HG03342 (cell line): ENCODE data around the gene ZNF862.
"Not testable (repeated sequence)": the region's sequence is repeated elsewhere in the genome, so short reads cannot be mapped to it uniquely, and the experiment has no call there.

Source experiments
- ATAC-seq: cut with Tn5 transposase; IDR thresholded peaks from one replicate; pipeline ENCODE4 v1.9.1; 2021; ENCODE audit warnings: mild to moderate bottlenecking, moderate library complexity; ENCODE audit not compliant: unreplicated experiment

ZNF862 gene

DNA sequence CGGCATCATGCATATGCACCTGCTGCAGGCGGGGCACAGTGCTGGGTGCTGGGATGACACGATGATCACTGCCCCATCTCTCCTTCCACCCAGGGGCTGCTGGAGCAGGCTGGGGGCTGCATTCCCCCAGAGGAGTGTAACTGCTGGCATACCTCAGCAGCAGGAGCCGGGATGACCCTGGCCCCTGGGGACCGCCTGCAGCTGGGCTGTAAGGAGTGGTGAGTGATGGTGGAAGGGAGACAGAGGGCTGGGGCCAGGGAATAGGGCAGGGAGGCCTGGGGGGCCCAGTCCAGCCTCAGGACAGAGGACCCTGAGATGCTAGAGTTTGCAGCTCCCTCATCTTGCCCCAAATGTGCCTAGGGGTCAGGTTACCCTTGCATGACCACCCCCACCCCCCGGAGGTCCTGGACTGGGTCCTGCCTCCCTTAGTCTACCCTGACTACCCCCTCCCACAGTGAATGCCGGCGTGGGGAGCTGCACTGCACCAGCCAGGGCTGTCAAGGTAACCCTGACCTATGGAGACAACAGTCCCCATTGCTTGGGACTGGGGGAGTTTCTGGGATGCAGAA is 14.5 kb upstream of the ZNF862 start:
- no peak for ATAC-seq

GRCh38 chr7:149824301-149824741 is 13.9 kb upstream of the ZNF862 start:
- no peak for ATAC-seq

DNA sequence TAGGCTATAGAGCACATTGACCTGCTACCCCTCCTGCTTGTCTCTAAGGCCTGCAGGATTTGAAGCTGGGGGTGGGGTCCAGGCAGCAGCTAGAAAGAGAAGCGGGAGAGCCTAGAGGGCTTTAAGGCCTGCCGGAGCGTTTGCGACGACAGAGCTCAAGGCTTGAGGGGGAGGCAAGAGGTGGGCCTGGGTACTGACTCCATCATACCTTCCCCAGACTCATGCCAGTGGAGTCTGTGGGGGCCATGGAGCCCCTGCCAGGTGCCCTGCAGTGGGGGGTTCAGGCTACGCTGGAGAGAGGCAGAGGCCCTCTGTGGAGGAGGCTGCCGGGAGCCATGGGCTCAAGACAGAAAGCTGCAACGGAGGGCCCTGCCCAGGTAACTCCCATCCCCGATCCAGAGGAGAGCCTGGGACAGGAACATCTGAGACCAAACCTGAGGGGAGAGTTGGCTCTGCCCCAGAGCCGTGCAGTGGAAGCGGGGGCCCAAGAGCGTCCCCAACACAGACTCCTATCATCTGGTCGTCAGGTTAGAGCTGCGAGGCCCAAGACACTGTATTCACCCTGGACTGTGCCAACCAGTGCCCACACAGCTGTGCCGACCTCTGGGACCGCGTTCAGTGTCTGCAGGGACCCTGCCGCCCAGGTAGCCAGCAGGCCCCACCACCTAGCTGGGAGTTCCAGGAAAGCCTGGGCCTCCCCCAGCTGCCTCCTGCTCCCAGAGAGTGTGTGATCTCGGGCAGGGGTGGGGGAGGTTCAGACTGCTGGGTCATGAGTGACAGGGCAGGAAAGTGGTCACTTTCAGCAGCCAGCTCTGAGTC is 13.2 kb upstream of the ZNF862 start:
- ATAC-seq = no peak

- no peak for ATAC-seq
Observed at GRCh38 chr7:149825567-149826343, 12.4 kb upstream of the ZNF862 start.

DNA sequence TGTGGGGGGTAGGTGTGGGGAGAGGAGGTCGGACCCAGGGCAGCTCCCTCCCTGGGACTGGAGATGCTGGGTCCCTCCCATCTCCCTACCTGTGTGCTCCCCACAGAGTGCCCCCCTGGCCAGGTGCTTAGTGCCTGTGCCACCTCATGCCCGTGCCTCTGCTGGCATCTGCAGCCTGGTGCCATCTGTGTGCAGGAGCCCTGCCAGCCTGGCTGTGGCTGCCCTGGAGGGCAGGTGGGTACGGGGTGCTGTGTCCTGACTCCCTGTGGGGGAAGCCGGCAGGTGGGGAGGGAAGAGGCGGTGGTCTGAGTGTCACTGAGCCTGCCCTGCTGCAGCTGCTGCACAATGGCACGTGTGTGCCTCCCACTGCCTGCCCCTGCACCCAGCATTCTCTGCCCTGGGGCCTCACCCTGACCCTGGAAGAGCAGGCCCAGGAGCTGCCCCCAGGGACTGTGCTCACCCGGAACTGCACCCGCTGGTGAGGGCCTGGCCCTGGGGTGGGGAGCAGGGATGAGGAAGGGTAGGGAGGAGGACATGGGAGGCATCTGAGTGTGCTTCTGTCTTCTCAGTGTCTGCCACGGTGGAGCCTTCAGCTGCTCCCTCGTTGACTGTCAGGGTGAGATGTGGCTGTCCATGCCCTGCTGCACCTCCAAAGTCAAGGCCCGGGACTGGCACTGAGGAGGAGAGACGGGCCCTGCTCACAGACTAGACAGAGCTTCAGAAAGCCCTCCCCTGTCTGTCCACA is 11.7 kb upstream of the ZNF862 start:
- no peak for ATAC-seq

- ATAC-seq = no peak
Observed at GRCh38 chr7:149827089-149827981, 10.8 kb upstream of the ZNF862 start.

GRCh38 chr7:149828357-149829309 is 9.5 kb upstream of the ZNF862 start:
- no peak for ATAC-seq

- not testable (repeated sequence) for ATAC-seq
Observed at GRCh38 chr7:149830527-149830926, 7.6 kb upstream of the ZNF862 start.

DNA sequence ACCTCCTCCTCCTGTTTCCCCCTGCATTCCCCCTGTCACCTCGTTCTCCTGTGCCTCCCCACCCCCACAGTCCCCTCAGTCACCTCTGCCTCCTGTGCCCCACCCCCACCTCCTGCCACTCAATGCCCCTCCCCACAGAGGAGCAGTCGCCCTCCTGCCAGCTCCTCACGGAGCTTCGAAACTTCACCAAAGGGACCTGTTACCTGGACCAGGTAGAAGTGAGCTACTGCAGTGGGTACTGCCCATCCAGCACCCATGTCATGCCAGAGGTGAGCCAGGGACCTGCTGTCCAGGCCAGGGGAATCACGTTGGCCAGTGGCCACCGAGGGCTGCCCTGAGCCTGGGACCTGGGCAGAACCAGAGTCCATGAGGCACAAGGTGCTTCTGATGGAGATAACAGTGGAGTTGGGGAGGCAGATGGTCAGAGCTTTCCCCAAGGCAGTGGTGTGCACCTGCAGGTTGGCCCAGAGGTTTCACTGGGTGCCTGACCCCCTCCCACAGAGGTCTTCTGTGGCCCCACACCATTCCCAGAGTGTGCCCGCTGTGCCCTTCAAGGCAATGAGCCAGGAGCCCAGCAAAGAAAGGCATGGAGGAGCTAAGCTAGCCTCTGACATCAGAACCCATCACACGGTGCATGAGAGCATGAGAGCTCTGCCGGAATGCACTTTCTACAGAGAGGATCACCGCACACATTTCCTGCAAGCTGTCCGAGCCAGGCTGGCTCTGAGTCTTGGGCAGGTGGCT is 7.0 kb upstream of the ZNF862 start:
- ATAC-seq = no peak

GRCh38 chr7:149831741-149832219 is 6.4 kb upstream of the ZNF862 start:
- no peak for ATAC-seq

DNA sequence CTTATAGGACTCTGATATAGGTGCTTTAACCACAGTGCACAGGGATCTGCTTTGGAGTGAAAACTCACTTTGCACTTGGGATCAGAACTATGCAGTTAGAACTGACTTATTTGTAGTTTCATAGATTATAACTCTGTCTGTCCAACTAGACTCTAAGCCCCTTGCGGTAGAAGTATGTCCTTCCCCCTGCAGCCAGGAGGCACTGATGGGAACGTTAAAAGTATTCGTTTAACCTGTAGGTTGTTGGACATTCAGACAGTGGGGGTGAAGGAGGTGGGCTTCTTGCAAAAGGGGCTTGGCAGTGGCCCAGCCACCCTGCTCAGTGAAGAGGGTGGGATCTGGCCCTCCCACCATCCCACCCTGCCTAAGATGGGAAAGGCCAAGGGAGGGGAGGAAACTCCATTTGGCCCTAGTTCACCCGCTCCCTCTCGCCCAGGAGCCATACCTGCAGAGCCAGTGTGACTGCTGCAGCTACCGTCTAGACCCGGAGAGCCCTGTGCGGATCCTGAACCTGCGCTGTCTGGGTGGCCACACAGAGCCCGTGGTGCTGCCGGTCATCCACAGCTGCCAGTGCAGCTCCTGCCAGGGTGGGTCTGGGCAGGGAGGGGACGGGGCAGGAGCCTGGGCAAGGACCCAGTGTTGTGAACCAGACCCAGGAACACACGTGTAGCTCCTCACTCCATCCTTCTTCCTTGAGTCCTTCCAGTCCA is 5.7 kb upstream of the ZNF862 start:
- ATAC-seq = no peak

GRCh38 chr7:149833495-149834130 is 4.6 kb upstream of the ZNF862 start:
- ATAC-seq = no peak

DNA sequence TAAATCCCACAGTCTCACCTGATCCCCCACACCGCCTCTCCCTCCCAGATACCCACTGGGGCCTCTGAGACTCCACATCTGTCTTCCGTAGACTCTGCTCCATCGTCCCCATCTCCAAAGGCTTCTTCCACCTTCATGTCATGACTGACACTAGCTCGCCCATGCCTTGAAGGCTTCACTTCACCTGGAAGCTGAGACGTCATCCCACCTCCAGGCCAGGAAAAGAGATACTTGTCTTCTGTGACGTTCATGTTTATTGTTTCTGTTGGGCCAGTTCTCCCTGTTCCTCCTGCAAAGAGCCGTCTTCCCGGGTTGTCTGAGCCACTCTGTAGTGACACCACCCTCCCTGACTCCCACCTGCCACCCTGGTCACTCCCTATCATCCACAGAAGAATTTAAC is 3.6 kb upstream of the ZNF862 start:
- no peak for ATAC-seq

GRCh38 chr7:149836434-149836833 is 1.7 kb upstream of the ZNF862 start:
- ATAC-seq = no peak

DNA sequence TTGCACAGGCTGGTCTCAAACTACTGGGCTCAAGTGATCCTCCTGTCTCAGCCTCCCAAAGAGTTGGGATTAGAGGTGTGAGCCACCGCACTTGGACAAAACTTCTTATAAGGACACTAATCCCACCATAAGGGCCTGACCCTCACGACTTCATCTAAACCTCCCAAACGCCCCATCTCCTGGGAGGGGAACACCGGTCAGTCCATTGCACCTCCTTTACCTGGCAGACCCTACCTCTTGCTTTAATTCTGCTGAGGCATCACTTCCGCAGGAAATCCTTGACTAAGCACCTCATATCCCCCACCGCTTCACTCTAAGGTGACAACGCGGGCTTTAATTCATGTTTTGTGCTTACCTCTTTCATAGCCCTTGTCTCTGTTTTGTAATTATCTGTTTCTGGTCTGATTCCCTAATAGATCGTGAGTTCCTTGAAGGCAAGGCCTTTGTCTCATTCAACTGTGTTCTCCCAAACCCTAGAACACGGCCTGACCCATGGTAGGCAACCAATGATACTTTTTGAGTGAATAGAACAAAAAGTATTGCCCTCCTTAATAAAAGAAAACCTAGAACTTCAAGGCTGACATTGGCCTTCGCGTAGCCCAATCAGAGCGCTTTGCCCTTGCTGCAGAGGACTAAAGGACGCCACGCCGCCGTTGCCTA is 481 bp upstream of the ZNF862 start:
- ATAC-seq = no peak

- ATAC-seq = no peak
Observed at GRCh38 chr7:149838992-149839408, 825 bp downstream of the ZNF862 start.
